Middle frontal gyrus (tissue), 1 donor: ENCODE results near the gene RNF2.
"Not testable (repeated sequence)": the region's sequence is repeated elsewhere in the genome, so short reads cannot be mapped to it uniquely, and the experiment has no call there.

Experiments used
- DNase-seq: peaks from one replicate; pipeline ENCODE4 v3.0.0-alpha.2; 2015; ENCODE audit warnings: low spot score; ENCODE audit errors: extremely low spot score

Gene RNF2

GRCh38 chr1:185049670-185050069 is 4.3 kb downstream of the RNF2 start:
- no peak for DNase-seq

- no peak for DNase-seq
Observed at GRCh38 chr1:185050823-185051451, 5.6 kb downstream of the RNF2 start.

- no peak for DNase-seq
Observed at GRCh38 chr1:185053204-185053603, 7.8 kb downstream of the RNF2 start.

- no peak for DNase-seq
Observed at GRCh38 chr1:185054365-185055060, 9.2 kb downstream of the RNF2 start.

- no peak for DNase-seq
Observed at GRCh38 chr1:185058110-185058509, 12.8 kb downstream of the RNF2 start.

- DNase-seq = no peak
Observed at GRCh38 chr1:185058876-185059275, 13.5 kb downstream of the RNF2 start.

- DNase-seq = no peak
Observed at GRCh38 chr1:185059950-185060571, 14.7 kb downstream of the RNF2 start.

- no peak for DNase-seq
Observed at GRCh38 chr1:185062710-185063370, 17.5 kb downstream of the RNF2 start.

GRCh38 chr1:185063719-185064118 is 18.4 kb downstream of the RNF2 start:
- DNase-seq = no peak

GRCh38 chr1:185065006-185065405 is 19.6 kb downstream of the RNF2 start:
- DNase-seq = not testable (repeated sequence)

- DNase-seq = no peak
Observed at GRCh38 chr1:185066181-185066580, 20.8 kb downstream of the RNF2 start.

GRCh38 chr1:185068341-185068740 is 23.0 kb downstream of the RNF2 start:
- DNase-seq = no peak

- DNase-seq = no peak
Observed at GRCh38 chr1:185069202-185069772, 23.9 kb downstream of the RNF2 start.

GRCh38 chr1:185070051-185070450 is 24.7 kb downstream of the RNF2 start:
- no peak for DNase-seq

- no peak for DNase-seq
Observed at GRCh38 chr1:185073725-185074124, 28.4 kb downstream of the RNF2 start.

- no peak for DNase-seq
Observed at GRCh38 chr1:185074307-185074706, 28.9 kb downstream of the RNF2 start.

- DNase-seq = no peak
Observed at GRCh38 chr1:185075476-185075875, 30.1 kb downstream of the RNF2 start.

GRCh38 chr1:185077374-185077773 is 32.0 kb downstream of the RNF2 start:
- no peak for DNase-seq

- no peak for DNase-seq
Observed at GRCh38 chr1:185080422-185080821, 35.1 kb downstream of the RNF2 start.

- no peak for DNase-seq
Observed at GRCh38 chr1:185083818-185084217, 38.5 kb downstream of the RNF2 start.

- no peak for DNase-seq
Observed at GRCh38 chr1:185087101-185087500, 41.7 kb downstream of the RNF2 start.

- DNase-seq = no peak
Observed at GRCh38 chr1:185087746-185088145, 42.4 kb downstream of the RNF2 start.
